Activated CD8-positive, alpha-beta memory T cell treated with anti-CD3 and anti-CD28 coated beads, Interleukin-2, amount 50 U/mL, for 48 hours (primary cell): ENCODE measurements around the gene CEACAM20.
"Not testable (repeated sequence)": the region's sequence is repeated elsewhere in the genome, so short reads cannot be mapped to it uniquely, and the experiment has no call there.

Source experiments
- DNase-seq: peaks from one replicate; pipeline ENCODE4 v3.0.0-alpha.2; 2020

CEACAM20 gene

GRCh38 chr19:44544031-44544430 is 14.6 kb upstream of the CEACAM20 start:
- no peak for DNase-seq

DNA sequence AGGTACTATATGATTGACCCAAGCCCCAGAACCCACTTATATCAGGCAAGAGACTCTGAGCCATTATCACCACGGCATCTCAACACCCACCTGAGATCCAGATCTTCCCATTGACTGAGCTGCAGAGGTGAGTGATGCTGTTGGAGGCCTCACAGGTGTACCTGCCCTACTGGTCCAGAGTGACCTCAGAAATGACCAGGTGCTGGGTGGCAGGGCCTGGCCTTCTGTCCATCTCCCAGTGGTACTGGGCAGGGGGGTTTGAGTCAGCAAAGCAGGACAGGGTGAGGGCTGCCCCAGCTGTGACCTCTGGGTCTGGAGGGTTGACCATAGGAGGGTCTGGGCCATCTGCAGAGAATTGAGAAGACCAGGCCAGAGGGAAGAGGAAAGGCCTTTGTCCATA is 13.2 kb upstream of the CEACAM20 start:
- DNase-seq = no peak

- DNase-seq = no peak
Measured at GRCh38 chr19:44540736-44541135, 11.3 kb upstream of the CEACAM20 start.

DNA sequence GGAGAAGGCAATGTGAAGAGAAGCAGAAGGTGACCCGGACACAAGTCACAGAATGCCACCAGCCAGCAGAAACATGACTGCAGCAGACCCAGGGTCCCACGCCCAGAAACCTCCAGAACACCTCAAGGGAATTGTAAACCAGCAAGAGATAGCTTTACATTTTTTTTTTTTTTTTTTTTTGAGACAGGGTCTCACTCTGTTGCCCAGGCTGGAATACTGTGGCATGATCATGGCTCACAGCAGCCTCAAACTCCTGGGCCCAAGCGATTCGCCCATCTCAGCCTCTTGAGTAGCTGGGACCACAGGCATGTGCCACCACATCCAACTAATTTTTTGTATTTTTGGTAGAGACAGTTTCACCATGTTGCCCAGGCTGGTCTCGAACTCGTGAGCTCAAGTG is 10.5 kb upstream of the CEACAM20 start:
- DNase-seq = no peak

DNA sequence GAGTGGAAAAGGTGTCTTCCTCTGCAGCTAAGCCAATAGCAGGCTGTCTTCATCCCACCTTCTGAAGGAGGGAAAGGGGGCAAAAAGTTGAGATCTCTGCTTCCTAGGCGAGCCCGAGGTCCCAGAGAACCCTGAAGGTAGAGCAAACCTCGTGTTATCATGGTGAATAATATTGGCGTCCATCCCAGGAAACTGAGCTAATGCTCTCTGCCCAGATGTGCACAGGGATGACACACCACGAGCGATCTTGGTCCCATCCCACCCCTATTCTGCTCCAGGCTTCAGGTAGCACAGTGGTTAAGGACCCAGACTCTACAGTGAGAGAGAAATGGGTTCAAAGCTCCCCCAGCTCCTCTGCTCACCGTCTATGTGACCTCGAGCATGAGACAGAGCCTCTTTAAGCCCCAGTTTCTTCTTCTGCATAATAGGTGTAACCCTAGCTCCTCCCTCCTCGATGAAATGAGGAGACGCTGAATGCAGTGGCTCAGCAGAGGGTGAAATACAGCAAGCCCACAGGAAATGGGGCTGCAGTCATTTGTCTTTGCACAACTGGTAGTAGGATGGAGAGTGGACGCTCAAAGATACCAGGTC is 9.9 kb upstream of the CEACAM20 start:
- DNase-seq = no peak

- DNase-seq = not testable (repeated sequence)
Measured at GRCh38 chr19:44535361-44535760, 5.9 kb upstream of the CEACAM20 start.

DNA sequence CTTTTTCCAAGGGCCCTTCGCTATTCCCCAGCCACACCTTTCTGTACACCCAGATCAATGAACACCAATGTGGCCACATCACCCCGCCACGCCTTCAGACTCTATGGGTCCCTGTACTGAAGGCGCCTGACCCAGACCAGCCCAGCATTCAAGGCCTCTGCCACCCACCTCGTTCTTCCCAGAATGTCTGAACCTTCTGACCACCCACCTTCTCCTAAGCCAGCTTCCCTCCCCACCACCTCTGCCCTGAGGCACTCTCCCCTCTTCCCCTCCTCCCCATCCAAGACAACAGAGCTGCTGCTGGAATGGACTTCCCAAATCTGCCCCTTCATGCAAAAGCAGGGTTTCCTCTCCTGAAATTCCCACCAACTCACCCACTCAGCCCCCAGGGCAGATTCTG is 3.3 kb upstream of the CEACAM20 start:
- DNase-seq = no peak

GRCh38 chr19:44530777-44531176 is 1.3 kb upstream of the CEACAM20 start:
- DNase-seq = no peak

DNA sequence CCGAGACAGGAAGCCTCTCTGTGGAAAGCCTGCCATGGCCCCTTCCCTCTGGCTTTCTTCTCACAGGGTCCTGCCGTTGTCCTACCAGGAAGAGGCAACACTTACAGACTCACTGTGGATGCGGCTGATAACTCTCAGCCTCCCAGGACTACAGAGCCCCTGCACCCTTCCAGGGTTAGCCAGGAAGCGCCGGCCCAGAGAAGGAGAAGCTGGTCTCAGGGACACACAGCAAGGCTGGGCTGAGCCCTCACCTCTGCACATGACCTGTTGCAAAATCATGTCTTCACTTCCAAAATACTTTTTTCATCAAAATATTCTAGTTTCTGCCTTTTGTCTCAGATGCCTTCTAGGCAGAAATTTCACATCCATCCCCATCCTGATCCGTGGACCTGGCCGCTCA is 1.9 kb downstream of the CEACAM20 start:
- no peak for DNase-seq

- DNase-seq = no peak
Measured at GRCh38 chr19:44525721-44526430, 3.6 kb downstream of the CEACAM20 start.

DNA sequence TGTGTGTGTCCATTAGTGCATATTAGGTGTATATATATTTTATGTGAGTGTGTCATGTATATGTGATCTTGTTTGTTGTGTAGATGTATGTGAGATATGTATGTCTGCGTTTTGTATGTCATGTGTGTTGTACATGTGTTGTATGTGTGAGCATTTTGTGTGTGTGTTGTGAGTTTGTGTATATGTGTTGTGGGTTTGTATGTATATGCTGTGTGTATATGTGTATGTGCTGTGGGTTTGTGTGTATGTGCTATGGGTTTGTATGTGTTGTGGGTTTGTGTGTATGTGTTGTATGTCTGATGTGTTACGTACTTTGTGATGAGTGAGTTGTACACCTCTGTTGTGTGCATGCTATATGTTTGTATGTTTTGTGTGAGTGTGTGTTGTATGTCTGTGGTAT is 8.1 kb downstream of the CEACAM20 start:
- no peak for DNase-seq

GRCh38 chr19:44517146-44517545 is 12.3 kb downstream of the CEACAM20 start:
- DNase-seq = no peak

- no peak for DNase-seq
Measured at GRCh38 chr19:44515907-44516306, 13.6 kb downstream of the CEACAM20 start.

- no peak for DNase-seq
Measured at GRCh38 chr19:44515031-44515430, 14.4 kb downstream of the CEACAM20 start.

DNA sequence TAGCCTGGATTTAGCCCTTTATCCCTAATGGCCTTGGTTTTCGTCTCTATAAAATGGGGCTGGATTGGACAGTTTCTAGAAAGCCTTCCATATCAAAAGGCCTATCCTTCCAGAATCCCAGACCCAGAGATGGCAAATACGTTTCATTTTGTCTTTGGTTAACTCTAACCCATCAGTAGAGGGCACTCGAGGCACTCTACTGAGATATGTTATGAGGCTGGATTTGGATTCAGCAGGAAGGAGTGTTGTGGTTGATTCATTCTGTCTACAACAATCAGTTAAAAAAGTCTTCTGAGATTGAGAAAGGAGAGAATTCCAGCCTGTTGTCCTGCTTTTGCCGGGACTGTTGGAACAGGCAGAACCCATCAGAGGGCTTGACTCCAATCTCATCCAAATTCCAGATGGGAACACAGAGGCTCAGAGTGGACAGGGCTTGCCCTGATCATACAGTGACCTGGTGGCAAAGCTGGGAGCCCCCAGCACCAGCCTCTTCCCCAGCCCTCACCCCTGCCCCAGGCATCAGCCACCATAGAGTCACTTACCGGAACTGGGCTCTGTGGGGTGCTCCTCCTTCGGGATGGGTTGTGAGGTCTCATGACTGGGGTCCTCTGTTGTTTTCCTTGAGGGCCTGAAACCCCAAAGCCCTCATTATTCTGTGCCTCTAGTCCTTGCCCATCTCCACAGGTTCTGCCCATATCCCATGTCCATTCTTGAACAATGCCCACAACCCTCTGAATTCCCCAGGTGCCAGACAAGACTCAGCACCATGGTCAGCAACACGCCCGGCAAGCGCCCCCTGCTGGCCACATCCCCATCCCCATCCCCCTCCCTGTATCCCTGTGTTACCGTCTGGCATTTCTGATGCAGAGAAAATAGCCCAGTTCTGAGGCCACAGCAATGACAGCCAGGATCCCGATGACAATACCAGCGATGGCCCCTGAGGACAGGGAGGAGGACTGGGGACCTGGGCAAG is 16.9 kb downstream of the CEACAM20 start:
- DNase-seq = peak; percentile 83

DNA sequence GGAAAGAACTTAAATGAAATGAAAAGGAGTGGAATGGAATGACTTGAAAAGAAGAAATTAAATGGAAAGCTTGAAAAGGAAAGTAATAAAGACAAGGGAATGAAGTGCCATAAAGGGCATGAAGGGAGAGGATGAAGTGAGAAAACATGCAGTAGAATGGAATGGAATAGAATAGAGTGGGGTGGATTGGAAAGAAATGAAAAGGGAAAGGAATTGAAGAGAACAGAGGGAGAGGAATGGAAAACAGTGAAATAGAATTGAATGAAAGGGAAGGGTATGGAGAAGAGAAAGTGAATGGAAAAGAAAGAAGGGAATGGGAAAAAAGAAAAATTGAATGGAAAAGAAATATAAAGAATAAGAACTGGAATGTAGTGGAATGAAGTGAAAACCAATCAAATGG is 20.0 kb downstream of the CEACAM20 start:
- no peak for DNase-seq

DNA sequence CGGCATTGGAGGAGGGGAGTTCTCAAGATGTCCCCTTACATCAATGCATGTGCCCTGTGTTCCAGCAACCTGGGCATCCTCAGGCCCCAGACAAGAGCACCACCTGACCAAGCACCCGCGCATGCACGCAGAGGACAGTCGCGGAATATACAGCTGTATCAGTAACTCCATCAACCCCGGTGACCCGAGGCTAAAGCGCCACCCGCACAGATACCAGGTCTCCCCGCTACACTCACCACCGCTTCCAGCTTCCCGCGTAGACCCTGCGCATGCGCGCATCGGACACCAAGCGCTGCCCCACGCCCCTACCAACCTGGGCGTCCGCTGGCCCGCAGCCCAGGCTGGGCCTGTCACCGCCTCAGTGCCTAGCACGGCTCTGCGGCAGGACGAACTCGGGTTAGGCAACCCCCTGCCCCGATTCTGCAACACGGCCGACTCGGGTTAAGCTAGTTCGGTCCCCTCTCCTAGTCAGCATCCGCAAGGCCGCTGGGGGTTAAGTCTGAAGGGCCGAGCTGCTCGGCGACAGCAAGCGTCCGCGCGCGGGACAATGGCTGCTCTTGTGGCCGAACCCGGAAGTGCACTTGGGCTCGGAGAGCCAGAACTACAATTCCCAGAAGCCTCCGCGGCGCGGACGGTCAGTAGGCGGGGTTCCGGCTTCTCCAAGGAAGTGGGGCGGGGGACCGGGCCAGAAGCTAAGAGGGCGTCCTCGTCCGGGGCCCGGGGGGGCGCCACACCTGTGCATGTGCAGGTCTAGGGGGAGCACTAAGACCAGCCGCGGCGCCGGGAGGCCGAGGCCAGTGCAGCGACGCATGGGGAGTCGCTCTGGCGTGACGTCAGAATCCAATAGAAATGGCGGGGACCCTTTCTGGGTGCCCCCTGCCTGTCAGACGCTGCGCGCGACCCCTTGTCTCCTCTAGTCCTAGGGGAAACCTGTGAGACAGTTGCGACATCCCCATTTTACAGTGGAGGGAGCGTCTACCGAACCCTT is 29.2 kb downstream of the CEACAM20 start, which contains the start of gene ZNF180:
Gene ZNF180, minus strand, starts transcription at position 561 of the 988 bp plus-strand sequence. CDS start 3,188 bp downstream, outside the sequence.
- DNase-seq = peak; percentile 97

GRCh38 chr19:44499559-44499958 is 29.9 kb downstream of the CEACAM20 start:
- DNase-seq = no peak

DNA sequence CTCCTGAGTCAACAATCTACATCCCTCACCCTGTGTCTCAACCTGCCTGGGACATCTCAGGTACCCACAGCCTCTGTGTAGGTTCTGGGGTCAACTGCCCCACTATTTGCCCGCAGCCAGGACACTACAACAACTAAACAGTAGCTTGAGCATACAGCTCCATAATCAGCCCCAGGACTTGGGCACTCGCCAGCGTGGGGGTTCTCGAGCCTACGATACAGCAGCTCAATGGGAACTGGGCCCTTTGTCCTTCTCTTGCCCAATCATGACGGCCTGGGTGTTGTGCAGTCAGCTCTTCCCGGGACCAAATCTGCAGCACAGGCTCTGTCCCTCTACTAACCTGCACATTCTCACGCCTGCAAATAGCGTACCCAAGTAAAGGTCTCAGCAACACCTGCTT is 30.5 kb downstream of the CEACAM20 start:
- DNase-seq = no peak

- DNase-seq = no peak
Measured at GRCh38 chr19:44496711-44497110, 32.8 kb downstream of the CEACAM20 start.

DNA sequence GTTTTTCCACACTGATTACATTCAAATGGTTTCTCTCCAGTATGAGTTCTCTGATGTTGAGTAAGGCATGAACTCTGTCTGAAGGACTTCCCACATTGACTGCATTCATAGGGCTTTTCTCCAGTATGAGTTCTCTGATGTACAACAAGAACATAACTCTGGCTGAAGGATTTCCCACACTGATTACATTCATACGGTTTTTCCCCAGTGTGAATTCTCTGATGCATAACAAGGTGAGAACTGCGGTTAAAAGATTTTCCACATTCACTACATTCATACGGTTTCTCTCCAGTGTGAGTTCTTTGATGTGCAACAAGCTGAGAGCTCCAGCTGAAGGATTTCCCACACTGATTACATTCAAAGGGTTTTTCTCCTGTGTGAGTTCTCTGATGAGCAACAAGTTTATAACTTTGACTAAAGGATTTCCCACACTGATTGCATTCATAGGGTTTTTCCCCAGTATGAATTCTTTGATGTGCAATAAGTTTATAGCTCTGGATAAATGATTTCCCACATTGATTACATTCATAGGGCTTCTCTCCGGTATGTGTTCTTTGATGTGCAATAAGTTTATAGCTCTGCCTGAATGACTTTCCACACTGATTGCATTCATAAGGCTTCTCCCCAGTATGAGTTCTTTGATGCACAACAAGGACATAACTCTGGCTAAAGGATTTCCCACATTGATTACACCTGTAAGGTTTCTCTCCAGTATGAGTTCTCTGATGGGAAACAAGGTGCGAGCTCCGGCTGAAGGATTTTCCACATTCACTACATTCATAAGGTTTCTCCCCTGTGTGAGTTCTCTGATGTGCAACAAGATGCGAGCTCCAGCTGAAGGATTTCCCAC is 52.7 kb downstream of the CEACAM20 start:
- no peak for DNase-seq
